IMR-90 (cell line): ENCODE data around the gene TXNDC11. TPM values are rescaled to one million over a fixed set of nuclear protein-coding genes. Genes with fewer than 3 reads are reported as not detected.

Experiments used
- CEBPB ChIP-seq: IDR thresholded peaks from 2 replicates; pipeline ENCODE4 v1.6.1; 2012; ENCODE audit warnings: low read depth, low read length, improper control_type of control experiment
- CHD1 ChIP-seq: IDR thresholded peaks from 2 replicates; pipeline ENCODE4 v1.6.1; 2012; ENCODE audit warnings: low read depth, low read length, improper control_type of control experiment
- FOS ChIP-seq: fragments of 150-350 bp; IDR thresholded peaks from 2 replicates; pipeline ENCODE4 v1.6.1; 2016; ENCODE audit warnings: low read depth, low read length
- NFE2L2 ChIP-seq: fragments of 150-350 bp; IDR thresholded peaks from 2 replicates; pipeline ENCODE4 v1.6.1; 2016; ENCODE audit warnings: low read depth, mild to moderate bottlenecking, low read length
- RFX5 ChIP-seq: IDR thresholded peaks from 2 replicates; pipeline ENCODE4 v1.8.0; 2012; ENCODE audit warnings: low read depth, mild to moderate bottlenecking, low read length, moderate library complexity
- polyA plus RNA-seq, 3 experiments: library from polyadenylated mRNA; depleted of rRNA; stranded (reverse); fragments of >200 nt; gene quantifications; 2 replicates each; pipeline ENCODE4 v1.2.3, GENCODE V29; 2012; ENCODE audit warnings: low replicate concordance in 1 of 3
- total RNA-seq: library from RNA; depleted of rRNA; stranded (reverse); fragments of >200 nt; gene quantifications from 2 replicates; pipeline ENCODE4 v1.2.3, GENCODE V29; 2012

TXNDC11 gene
- total and polyA plus RNA-seq, 2 of the 4 experiments (the other 2 are of a cell fraction), result 25.3 to 42.9 TPM

DNA sequence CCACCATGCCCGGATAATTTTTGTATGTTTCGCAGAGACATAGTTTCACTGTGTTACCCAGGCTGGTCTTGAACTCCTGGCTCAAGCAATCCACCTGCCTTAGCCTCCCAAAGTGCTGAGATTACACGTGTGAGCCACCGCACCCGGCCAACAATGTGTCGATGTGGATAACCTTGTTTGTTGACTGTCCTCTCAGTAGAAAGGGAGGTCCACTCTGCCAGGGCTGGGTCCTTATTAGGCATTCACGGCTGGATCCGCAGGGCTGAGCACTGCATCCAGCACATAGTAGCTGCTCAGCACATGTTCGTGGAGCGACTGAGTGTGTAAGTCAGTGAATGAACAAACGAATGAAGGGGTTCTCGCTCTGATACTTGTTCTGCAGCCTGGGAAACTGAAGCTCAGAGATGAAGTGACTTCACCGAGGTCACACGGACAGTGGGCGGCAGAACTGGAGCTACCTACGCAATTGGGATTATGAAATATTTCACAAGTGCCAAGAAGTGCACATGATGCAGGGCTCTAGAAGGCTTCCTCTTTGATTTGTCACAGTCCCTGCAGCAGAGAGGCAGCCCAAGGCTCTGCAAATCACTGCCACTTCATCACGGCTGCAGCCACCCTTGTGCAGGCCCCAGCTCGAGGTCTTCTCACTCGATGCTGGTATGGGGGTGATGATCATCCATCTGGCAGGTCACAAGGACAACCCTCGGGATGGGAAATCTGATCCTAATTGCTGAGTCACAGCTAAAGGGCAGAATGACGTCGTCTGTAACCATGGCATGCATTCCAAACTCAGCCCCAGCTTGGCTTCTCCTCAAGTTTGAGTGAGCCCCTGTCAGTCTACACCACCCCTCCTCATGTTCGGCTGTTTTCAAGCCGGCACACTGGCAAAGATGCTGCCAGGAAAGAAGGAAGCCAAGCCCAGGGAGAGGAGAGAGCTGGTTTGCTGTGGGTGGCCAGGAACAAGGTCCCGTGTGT, 102.4 kb downstream of the TXNDC11 start (continued):
- TF ChIP-seq RFX5, result peak; percentile 88
- TF ChIP-seq CEBPB, result peak; percentile 98
- peak; percentile 99 for TF ChIP-seq NFE2L2
- peak; percentile 86 for TF ChIP-seq FOS
- no peak for TF ChIP-seq CHD1
